HG03521 (cell line): ENCODE measurements around the gene CRYGN.
A peak's percentile ranks its signal among the peaks of the same experiment; 100 is the strongest.

Experiments
- ATAC-seq: cut with Tn5 transposase; IDR thresholded peaks from one replicate; pipeline ENCODE4 v1.9.1; 2021; ENCODE audit warnings: mild to moderate bottlenecking, moderate library complexity; ENCODE audit not compliant: unreplicated experiment

CRYGN gene

GRCh38 chr7:151439855-151440798 lies at the start of gene CRYGN:
Gene CRYGN (minus strand): TSS chr7:151440141. CDS start chr7:151439917, 224 bp downstream.
- no peak for ATAC-seq

GRCh38 chr7:151489498-151489897 lies 49.6 kb upstream of the CRYGN start:
- no peak for ATAC-seq

GRCh38 chr7:151488096-151488495 lies 48.2 kb upstream of the CRYGN start:
- no peak for ATAC-seq

GRCh38 chr7:151487228-151487627 lies 47.3 kb upstream of the CRYGN start:
- no peak for ATAC-seq

- ATAC-seq: no peak
These were observed 46.1 kb upstream of the CRYGN start for GRCh38 chr7:151486074-151486473.

- ATAC-seq: no peak
These were observed 45.2 kb upstream of the CRYGN start for GRCh38 chr7:151484971-151485707.

- no peak for ATAC-seq
These were observed 43.7 kb upstream of the CRYGN start for GRCh38 chr7:151483711-151483983.

GRCh38 chr7:151482883-151483710 lies 43.2 kb upstream of the CRYGN start:
- ATAC-seq: no peak

GRCh38 chr7:151481650-151482505 lies 41.9 kb upstream of the CRYGN start:
- ATAC-seq: no peak

- no peak for ATAC-seq
These were observed 37.9 kb upstream of the CRYGN start for GRCh38 chr7:151477867-151478266.

- peak; percentile 32 for ATAC-seq
These were observed 32.9 kb upstream of the CRYGN start for GRCh38 chr7:151472644-151473380.

GRCh38 chr7:151470711-151471110 lies 30.8 kb upstream of the CRYGN start:
- no peak for ATAC-seq

GRCh38 chr7:151469281-151469680 lies 29.3 kb upstream of the CRYGN start:
- no peak for ATAC-seq

GRCh38 chr7:151468217-151469018 lies 28.5 kb upstream of the CRYGN start:
- no peak for ATAC-seq

GRCh38 chr7:151465169-151465568 lies 25.2 kb upstream of the CRYGN start:
- ATAC-seq: no peak

GRCh38 chr7:151462306-151462779 lies 22.4 kb upstream of the CRYGN start:
- ATAC-seq: no peak

GRCh38 chr7:151461942-151462230 lies 21.9 kb upstream of the CRYGN start:
- no peak for ATAC-seq

- no peak for ATAC-seq
These were observed 21.4 kb upstream of the CRYGN start for GRCh38 chr7:151461096-151461941.
